ENCODE results near the gene GHRH. TPM values are rescaled to one million over a fixed set of nuclear protein-coding genes. Genes with fewer than 3 reads are reported as not detected.

Gene GHRH
- total RNA-seq, 1 experiment from 2014 or later, result not detected

DNA sequence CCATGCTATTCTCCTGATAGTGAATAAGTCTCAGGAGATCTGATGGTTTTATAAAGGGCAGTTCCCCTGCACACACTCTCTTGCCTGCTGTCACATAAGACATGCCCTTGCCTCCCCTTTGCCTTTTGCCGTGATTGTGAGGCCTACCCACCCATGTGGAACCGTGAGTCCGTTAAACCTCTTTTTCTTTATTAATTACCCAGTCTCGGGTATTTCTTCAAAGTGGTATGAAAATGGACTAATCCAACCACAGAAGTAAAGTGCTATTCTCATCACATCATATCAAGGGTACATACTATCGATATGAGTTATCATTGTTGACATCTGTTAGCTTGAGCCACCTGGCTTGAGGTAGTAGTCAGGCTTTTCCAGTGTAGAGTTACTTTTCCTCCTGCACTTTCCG is 30.1 kb upstream of the GHRH start:
- H2BK15ac ChIP-seq (ENCODE audit: low read depth, low read length), result no peak overlapping the region
- H3K9ac ChIP-seq (ENCODE audit: extremely low read depth, insufficient read length, low read length), result no peak overlapping the region
- no peak overlapping the region for H3K23ac ChIP-seq (ENCODE audit: insufficient read length, low read depth, low read length)
- no peak overlapping the region for H3K27ac Mint-ChIP-seq
- H4K5ac ChIP-seq (ENCODE audit: insufficient read length, low read depth, low read length), result no peak overlapping the region
- peaks cover 24 to 28% of the 10 kb centered on the region in 2 experiments for H3K4me1 Mint-ChIP-seq
- H3T11ph ChIP-seq (ENCODE audit: low read length), result no peak overlapping the region
- H3K79me2 ChIP-seq (ENCODE audit: insufficient read depth, low read length), result peaks cover 2% of the 10 kb centered on the region; the same call in 1 of the 2 replicates
- H3K4me2 ChIP-seq (ENCODE audit: insufficient read depth, insufficient read length, low read length), result no peak overlapping the region
- H3K27ac ChIP-seq (ENCODE audit: insufficient read length, low read depth, low read length), result no peak overlapping the region
- no CpG with 5 or more reads among the region's 6 CpGs for WGBS (ENCODE audit: extremely low coverage, insufficient read length, low lambda C conversion rate)
- TF ChIP-seq, protein P1, sequence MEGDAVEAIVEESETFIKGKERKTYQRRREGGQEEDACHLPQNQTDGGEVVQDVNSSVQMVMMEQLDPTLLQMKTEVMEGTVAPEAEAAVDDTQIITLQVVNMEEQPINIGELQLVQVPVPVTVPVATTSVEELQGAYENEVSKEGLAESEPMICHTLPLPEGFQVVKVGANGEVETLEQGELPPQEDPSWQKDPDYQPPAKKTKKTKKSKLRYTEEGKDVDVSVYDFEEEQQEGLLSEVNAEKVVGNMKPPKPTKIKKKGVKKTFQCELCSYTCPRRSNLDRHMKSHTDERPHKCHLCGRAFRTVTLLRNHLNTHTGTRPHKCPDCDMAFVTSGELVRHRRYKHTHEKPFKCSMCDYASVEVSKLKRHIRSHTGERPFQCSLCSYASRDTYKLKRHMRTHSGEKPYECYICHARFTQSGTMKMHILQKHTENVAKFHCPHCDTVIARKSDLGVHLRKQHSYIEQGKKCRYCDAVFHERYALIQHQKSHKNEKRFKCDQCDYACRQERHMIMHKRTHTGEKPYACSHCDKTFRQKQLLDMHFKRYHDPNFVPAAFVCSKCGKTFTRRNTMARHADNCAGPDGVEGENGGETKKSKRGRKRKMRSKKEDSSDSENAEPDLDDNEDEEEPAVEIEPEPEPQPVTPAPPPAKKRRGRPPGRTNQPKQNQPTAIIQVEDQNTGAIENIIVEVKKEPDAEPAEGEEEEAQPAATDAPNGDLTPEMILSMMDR (conservative IDR thresholded peaks at IDR 0.05), result no peak
- H4K8ac ChIP-seq (replicated peaks; ENCODE audit: insufficient read length, low read depth, low read length), result no peak overlapping the region
- no peak overlapping the region for H2AFZ ChIP-seq (ENCODE audit: low read length)
- no peak overlapping the region for H3K14ac ChIP-seq (ENCODE audit: insufficient read depth, low read length)
- H3K9me3 Mint-ChIP-seq, result peaks cover 13 to 17% of the 10 kb centered on the region in 2 experiments
- no peak overlapping the region for H2BK20ac ChIP-seq (ENCODE audit: low read depth, low read length, poor library complexity, severe bottlenecking)
- peaks cover 8% of the 10 kb centered on the region for H3K79me1 ChIP-seq (ENCODE audit: insufficient read depth, low read depth, low read length, poor library complexity, severe bottlenecking)
- no peak overlapping the region for H2BK12ac ChIP-seq (ENCODE audit: insufficient read length, low read depth, low read length)
- H2AK5ac ChIP-seq (ENCODE audit: insufficient read length, low read length), result no peak overlapping the region
- no peaks in the 10 kb centered on the region for H3K27me3 ChIP-seq (ENCODE audit: insufficient read depth, low read length)
- no peak overlapping the region for H2BK120ac ChIP-seq (ENCODE audit: low read depth, low read length, poor library complexity, severe bottlenecking)
- peaks cover 26 to 29% (median 28%) of the 10 kb centered on the region in 3 experiments for H3K36me3 Mint-ChIP-seq (ENCODE audit: insufficient read depth in 1 of 3, low read depth in 3 of 3)
- H3K23me2 ChIP-seq (ENCODE audit: insufficient read length, low read depth, low read length, poor library complexity, severe bottlenecking), result peaks cover 4% of the 10 kb centered on the region
- no peak overlapping the region for H3K4ac ChIP-seq (ENCODE audit: low read depth, low read length)
- no peak overlapping the region for H4K91ac ChIP-seq (ENCODE audit: insufficient read length, low read depth, low read length)
- peaks cover 2% of the 10 kb centered on the region for H4K20me1 ChIP-seq (ENCODE audit: control insufficient read depth, insufficient read depth, insufficient read length)
- DNase-seq, result no peak
- H3K56ac ChIP-seq (ENCODE audit: insufficient read length, low read depth, low read length), result no peak overlapping the region
- no peak overlapping the region for H3K18ac ChIP-seq (ENCODE audit: insufficient read length, low read depth, low read length)
- no peak overlapping the region for H2BK5ac ChIP-seq (ENCODE audit: insufficient read length, low read length)
- no peaks in the 10 kb centered on the region for H3K9me3 ChIP-seq (ENCODE audit: control insufficient read depth, low read depth, low read length)
- no peaks in the 10 kb centered on the region for H3K4me1 ChIP-seq (ENCODE audit: insufficient read depth, low read length)
- peaks cover 5% of the 10 kb centered on the region; the same call in 1 of the 2 replicates for H3K27me3 Mint-ChIP-seq (ENCODE audit: low read depth)
- H3K4me3 Mint-ChIP-seq, result no peak overlapping the region
